Right ventricle myocardium inferior (tissue), 1 donor: ENCODE measurements around the gene TMTC1. TPM values are rescaled to one million over a fixed set of nuclear protein-coding genes. Genes with fewer than 3 reads are reported as not detected.

ENCODE experiments used
- ATAC-seq: fragments of 200-7000 bp; cut with Tn5 transposase; one replicate; pipeline ENCODE4 v1.9.1; 2020; ENCODE audit warnings: mild to moderate bottlenecking, moderate library complexity
- DNase-seq: peaks from one replicate; pipeline ENCODE4 v3.0.0; 2021; ENCODE audit errors: missing footprints
- intact Hi-C: fragments of 100-400 bp; cut with DNase I; formaldehyde crosslinking; loops from one replicate; pipeline ENCODE4 v1.11.0; 2022
- total RNA-seq: library from RNA; stranded (reverse); fragmentation: NEBNext Ultra II Directional; extraction: Animal tissue kit (Norgen Biotek cat#: 25700); gene quantifications from one replicate; pipeline ENCODE4 v1.2.1, GENCODE V29; 2021
- donor health status: DM: no; HTN: yes; CAD: no; lungs with severe emphysema.

TMTC1 gene
- total RNA-seq, 1 donor from 2014 or later, result 33.8 TPM

GRCh38 chr12:29544428-29545101 is 239.2 kb downstream of the TMTC1 start:
- ATAC-seq, result no peak
- no peak for DNase-seq
- intact Hi-C loops, result loop anchor here (10.0 kb wide), 1 partner anchor 340 kb away; no protein-coding TSS in a partner anchor

GRCh38 chr12:29543036-29543435 is 240.7 kb downstream of the TMTC1 start:
- ATAC-seq, result peak; percentile 43
- intact Hi-C loops, result loop anchor here (10.0 kb wide), 1 partner anchor 342 kb away; no protein-coding TSS in a partner anchor

GRCh38 chr12:29537298-29537697 is 246.4 kb downstream of the TMTC1 start:
- intact Hi-C loops, result no loop called here
- no peak for ATAC-seq
- no peak for DNase-seq

More at GRCh38 chr12:29543036-29543435, 240.7 kb downstream of the TMTC1 start:
- no peak for DNase-seq

GRCh38 chr12:29534935-29535334 is 248.8 kb downstream of the TMTC1 start:
- intact Hi-C loops, result no loop called here
- no peak for ATAC-seq
- DNase-seq, result no peak

- no peak for ATAC-seq
- DNase-seq, result no peak
- intact Hi-C loops, result no loop called here
Measured at GRCh38 chr12:29533815-29534489, 249.8 kb downstream of the TMTC1 start.

GRCh38 chr12:29531471-29531870 is 252.3 kb downstream of the TMTC1 start:
- DNase-seq (no peak), ATAC-seq (no peak)
- intact Hi-C loops, result no loop called here

- intact Hi-C loops, result no loop called here
- no peak for DNase-seq
- ATAC-seq, result no peak
Measured at GRCh38 chr12:29530436-29530835, 253.3 kb downstream of the TMTC1 start.

GRCh38 chr12:29528161-29528560 is 255.6 kb downstream of the TMTC1 start:
- intact Hi-C loops, result loop anchor here (10.0 kb wide), 2 partner anchors 757 to 1277 kb away; no protein-coding TSS in a partner anchor
- DNase-seq (no peak), ATAC-seq (no peak)

GRCh38 chr12:29521951-29522350 is 261.8 kb downstream of the TMTC1 start:
- intact Hi-C loops, result loop anchor here (10.0 kb wide), 2 partner anchors 763 to 1283 kb away; no protein-coding TSS in a partner anchor
- DNase-seq (no peak), ATAC-seq (no peak)

GRCh38 chr12:29519585-29520182 is 264.1 kb downstream of the TMTC1 start:
- ATAC-seq, result no peak
- DNase-seq, result no peak
- intact Hi-C loops, result loop anchor here (10.0 kb wide), 2 partner anchors 765 to 1285 kb away; no protein-coding TSS in a partner anchor

GRCh38 chr12:29518407-29518806 is 265.3 kb downstream of the TMTC1 start:
- intact Hi-C loops, result no loop called here
- DNase-seq (no peak), ATAC-seq (no peak)

- ATAC-seq (no peak), DNase-seq (no peak)
- intact Hi-C loops, result no loop called here
Measured at GRCh38 chr12:29517264-29517663, 266.5 kb downstream of the TMTC1 start.

GRCh38 chr12:29516431-29516875 is 267.3 kb downstream of the TMTC1 start:
- ATAC-seq (no peak), DNase-seq (no peak)
- intact Hi-C loops, result no loop called here

- ATAC-seq (no peak), DNase-seq (no peak)
- intact Hi-C loops, result no loop called here
Measured at GRCh38 chr12:29510591-29511185, 273.1 kb downstream of the TMTC1 start.

- no peak for ATAC-seq
- intact Hi-C loops, result no loop called here
Measured at GRCh38 chr12:29509503-29509902, 274.2 kb downstream of the TMTC1 start.

GRCh38 chr12:29508949-29509348 is 274.8 kb downstream of the TMTC1 start:
- no peak for DNase-seq
- intact Hi-C loops, result no loop called here
- no peak for ATAC-seq

More at GRCh38 chr12:29509503-29509902, 274.2 kb downstream of the TMTC1 start:
- no peak for DNase-seq

GRCh38 chr12:29505122-29505521 is 278.6 kb downstream of the TMTC1 start:
- intact Hi-C loops, result no loop called here
- ATAC-seq (no peak), DNase-seq (no peak)

- intact Hi-C loops, result no loop called here
- no peak for DNase-seq
- no peak for ATAC-seq
Measured at GRCh38 chr12:29503283-29503682, 280.5 kb downstream of the TMTC1 start.

GRCh38 chr12:29499235-29499634 is 284.5 kb downstream of the TMTC1 start:
- intact Hi-C loops, result no loop called here
- ATAC-seq (no peak), DNase-seq (no peak)
